ENCODE data around the gene TEX35. TPM values are rescaled to one million over a fixed set of nuclear protein-coding genes. Genes with fewer than 3 reads are reported as not detected.

The TEX35 gene
- total RNA-seq, 1 experiment from 2014 or later = not detected

- DNase-seq (ENCODE audit: unreplicated experiment) = no peak
- peaks cover 35% of the 10 kb centered on the region for H3K4me1 Mint-ChIP-seq (ENCODE audit: insufficient read depth, unreplicated experiment)
- intact Hi-C loops (cut with micrococcal nuclease) = no loop called here
- no peaks in the 10 kb centered on the region for H3K9me3 Mint-ChIP-seq (ENCODE audit: unreplicated experiment)
- peaks cover 69% of the 10 kb centered on the region for H3K36me3 Mint-ChIP-seq (ENCODE audit: insufficient read depth, unreplicated experiment)
- H3K4me3 Mint-ChIP-seq (ENCODE audit: unreplicated experiment) = no peak overlapping the region
- H3K27ac Mint-ChIP-seq (ENCODE audit: low read depth, unreplicated experiment) = no peak overlapping the region
- no peaks in the 10 kb centered on the region for H3K27me3 Mint-ChIP-seq (ENCODE audit: insufficient read depth, unreplicated experiment)
- TF ChIP-seq CTCF (IDR thresholded peaks at IDR 0.05; ENCODE audit: unreplicated experiment) = no peak
- CTCF ChIA-PET = interaction anchor here (0.7 to 6.7 kb wide), 3 partner anchors 34 to 157 kb away, joined by 4 to 82 read pairs (median 22); no protein-coding TSS in a partner anchor
- POLR2A ChIA-PET = no interaction called here
- no TSS peak for BruUV-seq (replicated peaks)
Measured at GRCh38 chr1:178467837-178468236, 45.1 kb upstream of the TEX35 start.

- intact Hi-C loops (cut with micrococcal nuclease) = no loop called here
- no peak for TF ChIP-seq CTCF (IDR thresholded peaks at IDR 0.05; ENCODE audit: unreplicated experiment)
- H3K4me3 Mint-ChIP-seq (ENCODE audit: unreplicated experiment) = no peak overlapping the region
- H3K36me3 Mint-ChIP-seq (ENCODE audit: insufficient read depth, unreplicated experiment) = peaks cover 69% of the 10 kb centered on the region
- no TSS peak for BruUV-seq (replicated peaks)
- DNase-seq (ENCODE audit: unreplicated experiment) = peak; percentile 54
- CTCF ChIA-PET = interaction anchor here (0.5 to 6.7 kb wide), 9 partner anchors 17 to 170 kb away, joined by 3 to 82 read pairs (median 4); no protein-coding TSS in a partner anchor
- H3K27me3 Mint-ChIP-seq (ENCODE audit: insufficient read depth, unreplicated experiment) = no peaks in the 10 kb centered on the region
- peaks cover 18% of the 10 kb centered on the region for H3K4me1 Mint-ChIP-seq (ENCODE audit: insufficient read depth, unreplicated experiment)
- peak overlapping the region; percentile 85 for H3K27ac Mint-ChIP-seq (ENCODE audit: low read depth, unreplicated experiment)
- H3K9me3 Mint-ChIP-seq (ENCODE audit: unreplicated experiment) = no peaks in the 10 kb centered on the region
- POLR2A ChIA-PET = interaction anchor here (0.7 to 2.7 kb wide), 6 partner anchors 9 to 167 kb away, joined by 3 to 10 read pairs (median 5); no protein-coding TSS in a partner anchor
Measured at GRCh38 chr1:178470411-178470960, 42.4 kb upstream of the TEX35 start.

- ChIA-PET POLR2A (interaction anchor here (0.6 to 0.7 kb wide), 2 partner anchors 97 to 678 kb away, joined by 3 read pairs; no protein-coding TSS in a partner anchor), CTCF (interaction anchor here (0.5 to 6.7 kb wide), 6 partner anchors 29 to 1442 kb away, joined by 3 to 82 read pairs (median 3); no protein-coding TSS in a partner anchor)
- H3K27ac Mint-ChIP-seq (ENCODE audit: low read depth, unreplicated experiment) = peak overlapping the region; percentile 24
- BruUV-seq (replicated peaks) = no TSS peak
- no peak for TF ChIP-seq CTCF (IDR thresholded peaks at IDR 0.05; ENCODE audit: unreplicated experiment)
- peaks cover 12% of the 10 kb centered on the region for H3K4me1 Mint-ChIP-seq (ENCODE audit: insufficient read depth, unreplicated experiment)
- H3K4me3 Mint-ChIP-seq (ENCODE audit: unreplicated experiment) = no peak overlapping the region
- peaks cover 62% of the 10 kb centered on the region for H3K36me3 Mint-ChIP-seq (ENCODE audit: insufficient read depth, unreplicated experiment)
- H3K27me3 Mint-ChIP-seq (ENCODE audit: insufficient read depth, unreplicated experiment) = no peaks in the 10 kb centered on the region
- DNase-seq (ENCODE audit: unreplicated experiment) = no peak
- intact Hi-C loops (cut with micrococcal nuclease) = no loop called here
- H3K9me3 Mint-ChIP-seq (ENCODE audit: unreplicated experiment) = no peaks in the 10 kb centered on the region
Measured at GRCh38 chr1:178472531-178472930, 40.4 kb upstream of the TEX35 start.

- H3K27ac Mint-ChIP-seq (ENCODE audit: low read depth, unreplicated experiment) = no peak overlapping the region
- H3K27me3 Mint-ChIP-seq (ENCODE audit: insufficient read depth, unreplicated experiment) = no peaks in the 10 kb centered on the region
- peaks cover 42% of the 10 kb centered on the region for H3K36me3 Mint-ChIP-seq (ENCODE audit: insufficient read depth, unreplicated experiment)
- CTCF ChIA-PET = interaction anchor here (0.7 to 3.7 kb wide), 2 partner anchors 24 to 529 kb away, joined by 4 to 40 read pairs; no protein-coding TSS in a partner anchor
- no peak for DNase-seq (ENCODE audit: unreplicated experiment)
- intact Hi-C loops (cut with micrococcal nuclease) = no loop called here
- TF ChIP-seq CTCF (IDR thresholded peaks at IDR 0.05; ENCODE audit: unreplicated experiment) = no peak
- POLR2A ChIA-PET = interaction anchor here (0.7 kb wide), 1 partner anchor 1462 kb away, joined by 3 read pairs; no protein-coding TSS in a partner anchor
- BruUV-seq (replicated peaks) = no TSS peak
- H3K4me1 Mint-ChIP-seq (ENCODE audit: insufficient read depth, unreplicated experiment) = peaks cover 1% of the 10 kb centered on the region
- H3K4me3 Mint-ChIP-seq (ENCODE audit: unreplicated experiment) = no peak overlapping the region
- no peaks in the 10 kb centered on the region for H3K9me3 Mint-ChIP-seq (ENCODE audit: unreplicated experiment)
Measured at GRCh38 chr1:178477373-178477772, 35.5 kb upstream of the TEX35 start.
